Activated naive CD8-positive, alpha-beta T cell treated with anti-CD3 and anti-CD28 coated beads, Interleukin-2, amount 50 U/mL, for 24 hours (primary cell): Measurements from ENCODE around the gene FILIP1.

Source experiments
- ATAC-seq: fragments of 150-1000 bp; cut with Tn5 transposase; one replicate; pipeline ENCODE4 v1.10.0; 2021
- DNase-seq: peaks from one replicate; pipeline ENCODE4 v3.0.0; 2021
- H3K27ac Mint-ChIP-seq: one replicate; pipeline ENCODE4 v1.8.0; 2021; ENCODE audit warnings: mild to moderate bottlenecking, mixed read lengths
- H3K27me3 Mint-ChIP-seq: one replicate; pipeline ENCODE4 v1.8.0; 2021; ENCODE audit warnings: mixed read lengths
- H3K36me3 Mint-ChIP-seq: one replicate; pipeline ENCODE4 v1.8.0; 2021; ENCODE audit warnings: low read depth, mixed read lengths
- H3K4me1 Mint-ChIP-seq: one replicate; pipeline ENCODE4 v1.8.0; 2021; ENCODE audit warnings: mixed read lengths
- H3K4me3 Mint-ChIP-seq: one replicate; pipeline ENCODE4 v1.8.0; 2021; ENCODE audit warnings: mild to moderate bottlenecking, moderate library complexity, mixed read lengths
- H3K9me3 Mint-ChIP-seq: one replicate; pipeline ENCODE4 v1.8.0; 2021; ENCODE audit warnings: mixed read lengths

The FILIP1 gene

DNA sequence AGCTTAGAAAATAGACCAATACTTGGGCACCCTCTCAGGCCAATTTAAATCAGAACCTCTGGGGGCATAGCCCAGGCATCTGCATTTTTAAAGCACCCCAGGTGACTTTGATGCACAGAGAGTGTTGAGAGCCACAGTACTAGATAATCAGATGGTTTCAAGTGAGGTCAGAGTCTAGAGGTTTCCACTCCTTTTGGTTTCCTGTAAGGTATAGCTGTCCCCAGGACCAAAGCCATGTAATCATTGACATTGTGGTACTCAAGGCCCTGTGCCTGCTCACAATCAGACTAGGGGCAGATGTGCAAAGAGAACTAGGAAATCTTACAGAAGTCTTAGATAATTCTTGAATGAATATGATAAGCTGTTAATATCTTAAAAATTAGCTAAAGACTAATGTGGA, 9.1 kb downstream of the FILIP1 start:
- no peaks in the 10 kb centered on the region for H3K9me3 Mint-ChIP-seq
- peaks cover 3% of the 10 kb centered on the region for H3K27me3 Mint-ChIP-seq
- ATAC-seq = no peak
- no peak overlapping the region for H3K4me3 Mint-ChIP-seq
- no peak for DNase-seq
- H3K4me1 Mint-ChIP-seq = no peaks in the 10 kb centered on the region
- no peaks in the 10 kb centered on the region for H3K36me3 Mint-ChIP-seq
- H3K27ac Mint-ChIP-seq = no peak overlapping the region

DNA sequence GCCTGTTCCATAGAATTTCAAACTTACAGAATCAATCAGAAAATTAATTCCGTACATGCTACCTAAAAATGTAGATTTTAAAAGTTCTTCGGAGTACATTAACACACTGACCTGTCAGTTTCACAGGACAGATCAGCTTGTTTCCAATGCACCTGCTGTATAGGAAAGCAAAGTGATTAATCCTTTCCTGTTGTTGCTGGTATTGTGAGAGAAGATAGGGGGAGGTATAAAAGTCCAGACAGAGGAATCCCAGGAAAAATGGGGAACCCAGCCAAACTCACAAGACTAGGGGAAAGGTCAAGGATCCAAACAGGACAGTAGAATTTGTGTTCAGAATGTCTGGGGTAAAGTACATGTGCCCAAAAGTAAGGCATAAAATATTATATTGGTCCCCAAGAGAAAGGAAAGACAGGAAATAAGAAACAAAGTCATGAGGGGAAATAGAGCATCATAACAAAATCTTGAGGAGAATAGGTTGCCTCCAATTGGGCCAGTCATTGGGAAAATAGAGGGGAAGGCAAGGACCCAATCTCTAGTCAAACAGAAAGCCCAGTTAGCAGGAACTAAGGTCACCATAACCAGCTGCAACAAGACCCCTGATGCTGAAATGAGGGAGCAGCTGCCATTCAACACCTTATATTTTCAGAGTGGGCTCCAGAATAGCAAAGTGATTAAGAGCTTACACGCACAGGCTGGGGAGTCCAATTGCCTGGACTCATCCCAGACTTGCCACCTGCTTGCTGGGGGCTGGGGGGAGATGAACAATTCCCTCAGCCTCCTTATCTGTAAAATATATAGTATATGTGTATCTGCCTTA, 10.3 kb downstream of the FILIP1 start:
- Mint-ChIP-seq H3K27me3 (peaks cover 3% of the 10 kb centered on the region), H3K4me3 (no peak overlapping the region), H3K36me3 (no peaks in the 10 kb centered on the region), H3K27ac (no peak overlapping the region), H3K4me1 (no peaks in the 10 kb centered on the region), H3K9me3 (no peaks in the 10 kb centered on the region)
- no peak for DNase-seq
- ATAC-seq = no peak

DNA sequence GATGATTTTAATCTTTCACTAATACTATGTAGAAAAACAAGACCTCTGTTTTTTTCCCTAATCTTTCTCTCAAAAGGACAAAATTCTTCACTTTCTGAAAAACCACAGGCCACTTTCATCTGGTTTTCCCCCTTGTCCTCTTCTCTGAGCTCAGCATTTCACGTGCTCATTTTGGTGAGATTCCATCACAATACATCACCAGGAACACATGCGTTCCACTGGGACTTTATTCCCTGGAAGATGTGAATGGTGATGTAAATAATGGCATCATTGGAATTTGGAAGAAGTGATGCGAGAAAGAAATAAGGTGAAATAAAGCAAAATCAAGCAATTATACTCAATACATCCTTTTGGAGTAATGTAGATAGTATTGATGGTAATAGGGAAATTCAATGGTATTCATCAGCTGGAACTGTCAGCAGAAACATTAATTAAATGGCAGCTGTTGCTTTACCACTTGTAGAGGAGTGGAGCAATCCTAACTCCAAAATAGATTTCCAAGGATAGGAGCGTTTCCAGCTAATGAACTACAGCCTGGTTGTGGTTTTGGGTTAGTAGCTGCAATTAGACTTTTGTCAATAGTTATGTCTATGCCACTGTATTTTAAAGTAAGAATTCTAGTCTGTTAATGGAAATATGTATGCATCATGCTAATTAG, 11.5 kb downstream of the FILIP1 start:
- Mint-ChIP-seq H3K4me3 (no peak overlapping the region), H3K9me3 (no peaks in the 10 kb centered on the region), H3K27ac (no peak overlapping the region), H3K4me1 (no peaks in the 10 kb centered on the region), H3K27me3 (peaks cover 3% of the 10 kb centered on the region), H3K36me3 (no peaks in the 10 kb centered on the region)
- no peak for ATAC-seq
- DNase-seq = no peak

DNA sequence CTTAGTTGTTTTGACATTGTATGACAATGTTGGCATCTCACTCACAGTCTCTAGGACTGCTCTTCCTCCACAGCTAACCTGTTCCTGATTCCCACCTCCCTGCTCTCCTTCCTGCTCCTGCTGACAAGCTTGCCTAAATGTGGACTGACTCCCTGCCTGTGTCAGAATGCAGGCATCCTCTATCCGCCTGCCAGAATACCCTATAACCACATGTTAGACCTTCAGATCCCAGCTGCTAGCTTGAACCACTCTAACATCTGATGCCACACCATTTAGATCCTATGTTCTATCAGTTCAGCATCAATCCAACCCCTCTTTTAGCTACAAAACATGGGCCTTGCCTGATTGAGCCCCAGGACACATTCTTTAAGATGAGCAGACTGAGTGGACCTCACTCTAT, 12.2 kb downstream of the FILIP1 start:
- ATAC-seq = no peak
- DNase-seq = no peak
- Mint-ChIP-seq H3K4me1 (no peaks in the 10 kb centered on the region), H3K36me3 (no peaks in the 10 kb centered on the region), H3K4me3 (no peak overlapping the region), H3K27me3 (peaks cover 6% of the 10 kb centered on the region), H3K9me3 (no peaks in the 10 kb centered on the region), H3K27ac (no peak overlapping the region)

DNA sequence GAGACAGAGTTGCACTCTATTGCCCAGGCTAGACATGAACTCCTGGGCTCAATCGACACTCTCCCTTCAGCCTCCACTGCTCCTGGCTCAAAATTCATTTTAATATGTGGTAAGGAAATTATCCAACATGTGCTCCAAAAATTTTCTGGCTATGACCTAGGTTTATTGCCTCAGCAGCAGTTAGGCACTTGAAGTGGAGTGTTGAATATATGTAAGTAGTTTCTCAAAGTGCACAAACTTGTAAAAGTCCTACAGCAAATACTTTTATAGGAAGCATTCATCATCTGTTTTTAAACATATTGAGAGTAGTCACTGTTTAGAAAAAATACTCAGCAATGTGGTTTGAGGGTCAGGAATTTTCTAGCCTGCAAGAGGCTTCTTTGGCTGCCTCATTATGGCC, 13.2 kb downstream of the FILIP1 start:
- peaks cover 8% of the 10 kb centered on the region for H3K27me3 Mint-ChIP-seq
- no peak for DNase-seq

DNA sequence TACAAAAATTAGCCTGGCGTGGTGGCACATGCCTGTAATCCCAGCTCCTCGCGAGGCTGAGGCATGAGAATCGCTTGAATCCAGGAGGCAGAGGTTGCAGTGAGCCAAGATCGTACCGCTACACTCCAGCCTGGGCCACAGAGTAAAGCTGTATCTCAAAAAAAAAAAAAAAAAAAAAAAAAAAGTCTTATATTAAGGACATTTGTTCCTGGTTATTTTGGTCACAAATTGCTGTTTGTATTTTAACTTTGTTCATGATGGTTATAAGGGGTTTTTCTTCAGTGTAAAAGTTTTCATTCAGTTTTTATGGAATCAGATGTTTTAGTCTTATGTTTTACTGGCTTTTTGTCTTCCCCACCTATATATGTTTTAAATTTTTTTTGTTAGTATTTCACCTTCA, 13.9 kb downstream of the FILIP1 start:
- Mint-ChIP-seq H3K27me3 (peaks cover 5% of the 10 kb centered on the region), H3K36me3 (no peaks in the 10 kb centered on the region), H3K9me3 (no peaks in the 10 kb centered on the region), H3K27ac (no peak overlapping the region), H3K4me1 (no peaks in the 10 kb centered on the region), H3K4me3 (no peak overlapping the region)
- DNase-seq = no peak
- ATAC-seq = no peak

More for the DNA sequence above, 13.2 kb downstream of the FILIP1 start:
- H3K9me3 Mint-ChIP-seq = no peaks in the 10 kb centered on the region
- no peak overlapping the region for H3K4me3 Mint-ChIP-seq
- H3K27ac Mint-ChIP-seq = no peak overlapping the region
- no peak for ATAC-seq
- no peaks in the 10 kb centered on the region for H3K4me1 Mint-ChIP-seq
- no peaks in the 10 kb centered on the region for H3K36me3 Mint-ChIP-seq

DNA sequence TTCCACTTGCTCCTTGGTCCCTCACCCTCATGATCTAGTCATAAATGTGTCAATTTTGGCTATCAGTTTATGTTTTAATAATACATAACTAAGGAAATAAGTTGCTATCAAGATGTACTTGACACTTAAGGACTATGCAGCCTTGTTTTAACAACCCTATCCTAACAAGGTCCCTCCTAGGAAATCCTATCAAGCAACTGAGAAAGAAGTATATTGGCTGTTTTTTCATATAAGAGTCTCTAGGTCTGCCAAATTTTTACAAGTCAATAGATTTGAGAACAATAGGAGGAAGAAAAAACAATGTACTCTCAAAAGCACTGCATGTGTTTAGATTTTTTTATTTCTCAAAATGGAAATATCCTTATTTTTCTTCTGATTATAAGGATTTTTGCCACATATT, 14.7 kb downstream of the FILIP1 start:
- Mint-ChIP-seq H3K9me3 (no peaks in the 10 kb centered on the region), H3K4me1 (no peaks in the 10 kb centered on the region), H3K27ac (no peak overlapping the region), H3K4me3 (no peak overlapping the region), H3K36me3 (no peaks in the 10 kb centered on the region), H3K27me3 (peaks cover 7% of the 10 kb centered on the region)
- DNase-seq (no peak), ATAC-seq (no peak)

DNA sequence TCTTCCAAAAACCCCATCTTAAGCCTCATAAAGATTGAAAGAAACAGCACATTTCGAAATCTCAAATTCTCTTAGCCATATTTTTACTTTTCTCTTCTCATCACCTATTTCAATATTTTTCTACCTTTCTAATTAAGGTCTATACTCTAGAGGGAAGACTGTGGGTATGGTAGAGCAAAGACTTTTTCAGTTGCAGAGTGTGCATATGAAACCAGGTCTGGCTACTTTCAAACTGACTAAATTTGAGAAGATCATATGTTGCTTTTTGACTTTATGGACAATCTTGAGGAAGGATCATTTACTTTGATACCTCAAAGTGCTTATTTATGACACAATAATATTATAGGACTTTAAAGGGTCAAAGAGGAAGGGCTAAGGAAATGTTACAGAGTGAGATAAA, 20.7 kb downstream of the FILIP1 start:
- Mint-ChIP-seq H3K4me3 (no peak overlapping the region), H3K27me3 (peaks cover 12% of the 10 kb centered on the region), H3K36me3 (no peaks in the 10 kb centered on the region), H3K4me1 (no peaks in the 10 kb centered on the region), H3K9me3 (no peaks in the 10 kb centered on the region), H3K27ac (no peak overlapping the region)
- no peak for ATAC-seq
- DNase-seq = no peak

DNA sequence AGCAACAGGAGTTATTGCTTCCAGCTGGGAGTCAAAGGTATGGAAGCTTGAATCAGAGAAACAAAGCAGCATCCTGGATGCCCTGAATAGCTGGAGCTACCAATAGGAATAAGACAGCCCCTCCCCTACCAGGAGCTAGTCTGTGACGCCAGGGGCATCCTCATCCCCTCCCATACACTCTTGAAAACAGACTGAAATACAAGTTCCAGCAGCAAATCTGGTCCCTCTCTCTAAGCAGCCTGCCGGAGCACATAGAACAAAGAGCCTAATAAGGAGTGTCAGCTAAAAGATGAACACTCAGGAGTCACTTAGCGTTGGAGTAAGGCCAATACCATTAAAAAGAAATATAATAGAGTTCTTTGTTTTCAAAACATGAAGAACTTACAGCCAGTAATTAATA, 25.6 kb downstream of the FILIP1 start:
- Mint-ChIP-seq H3K9me3 (peaks cover 8% of the 10 kb centered on the region), H3K4me3 (no peak overlapping the region), H3K27ac (no peak overlapping the region), H3K36me3 (no peaks in the 10 kb centered on the region), H3K4me1 (no peaks in the 10 kb centered on the region), H3K27me3 (peaks cover 8% of the 10 kb centered on the region)
- no peak for DNase-seq
- ATAC-seq = no peak

DNA sequence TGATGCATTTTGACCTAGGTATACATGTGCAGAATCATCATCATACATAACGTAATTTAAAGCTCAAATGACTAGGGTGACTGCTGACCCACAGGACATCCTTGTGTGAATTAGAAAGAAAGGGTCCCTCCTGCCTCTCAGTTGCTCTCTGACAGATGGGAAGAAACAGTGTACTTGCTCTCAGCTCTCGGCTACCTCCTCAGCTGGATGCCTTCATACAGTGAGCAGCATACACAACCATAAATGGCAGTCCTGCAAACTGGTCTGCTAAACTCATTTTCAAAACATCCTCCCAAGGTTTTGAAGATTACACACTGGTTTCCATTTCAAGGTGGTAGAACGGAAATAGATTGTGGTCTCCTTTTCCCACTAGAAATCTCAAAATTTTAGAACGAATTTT, 26.3 kb downstream of the FILIP1 start:
- ATAC-seq (no peak), DNase-seq (no peak)
- Mint-ChIP-seq H3K27ac (no peak overlapping the region), H3K9me3 (peaks cover 8% of the 10 kb centered on the region), H3K4me1 (no peaks in the 10 kb centered on the region), H3K27me3 (peaks cover 5% of the 10 kb centered on the region), H3K36me3 (no peaks in the 10 kb centered on the region), H3K4me3 (no peak overlapping the region)

DNA sequence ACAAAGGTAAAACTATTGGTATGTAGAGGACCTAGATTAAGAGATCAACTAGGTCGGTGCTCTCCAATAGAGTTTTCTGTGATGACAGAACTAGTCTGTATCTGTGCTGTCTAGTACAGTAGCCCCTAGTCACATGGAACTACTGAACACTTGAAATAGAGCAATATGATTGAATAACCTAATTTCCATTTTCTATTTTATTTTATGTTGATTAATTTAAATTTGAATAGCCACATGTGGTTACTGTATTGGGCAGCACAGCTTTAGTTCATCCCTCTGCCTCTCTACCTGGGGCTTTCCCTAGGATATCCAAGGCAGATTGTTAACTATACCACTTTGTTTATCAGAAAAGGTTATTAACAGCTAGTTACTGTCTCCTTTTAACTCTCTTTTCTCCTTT, 27.0 kb downstream of the FILIP1 start:
- H3K27ac Mint-ChIP-seq = no peak overlapping the region
- H3K36me3 Mint-ChIP-seq = no peaks in the 10 kb centered on the region
- H3K4me3 Mint-ChIP-seq = no peak overlapping the region
- H3K9me3 Mint-ChIP-seq = peaks cover 8% of the 10 kb centered on the region
- no peak for DNase-seq
- peaks cover 6% of the 10 kb centered on the region for H3K27me3 Mint-ChIP-seq
- H3K4me1 Mint-ChIP-seq = no peaks in the 10 kb centered on the region
- no peak for ATAC-seq

DNA sequence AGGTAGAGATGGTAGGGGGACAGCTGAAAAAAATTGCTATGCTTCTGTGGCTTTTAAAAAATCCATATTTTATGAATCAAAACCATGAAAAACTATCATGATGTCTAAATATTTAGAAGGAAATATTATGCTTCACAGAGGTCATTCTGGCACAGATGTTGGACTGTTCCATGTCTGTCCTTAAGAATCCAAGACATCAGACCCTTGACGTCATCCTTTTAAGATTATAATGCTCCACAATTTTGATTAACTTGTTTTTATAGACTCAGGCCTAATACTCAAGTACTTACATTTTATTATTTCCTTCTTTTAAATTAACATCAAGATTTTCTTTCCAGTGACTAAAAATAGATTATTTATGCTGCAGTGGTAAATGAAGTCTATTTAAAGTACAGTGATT, 29.7 kb downstream of the FILIP1 start:
- Mint-ChIP-seq H3K27ac (no peak overlapping the region), H3K4me3 (no peak overlapping the region), H3K27me3 (peaks cover 7% of the 10 kb centered on the region), H3K36me3 (no peaks in the 10 kb centered on the region), H3K9me3 (peaks cover 8% of the 10 kb centered on the region), H3K4me1 (no peaks in the 10 kb centered on the region)
- no peak for ATAC-seq
- no peak for DNase-seq

DNA sequence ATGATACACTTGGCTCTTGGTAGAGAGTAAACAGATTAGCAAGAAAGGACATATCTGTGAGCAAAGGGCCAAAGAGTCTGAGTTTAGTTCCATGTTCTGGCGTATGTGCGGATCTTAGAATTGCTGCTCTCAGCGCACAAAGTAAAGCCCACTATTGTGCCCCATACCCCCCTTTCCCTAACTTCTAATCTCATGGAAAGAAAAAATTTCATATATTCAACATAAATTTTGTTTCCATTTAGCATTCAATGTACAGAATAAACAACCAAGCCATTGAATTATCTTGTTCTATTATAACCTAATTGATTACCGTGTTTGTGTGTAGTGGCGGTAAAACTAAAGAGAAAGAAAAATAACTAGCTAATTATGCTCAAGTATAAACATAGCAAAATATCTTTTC, 30.5 kb downstream of the FILIP1 start:
- no peak overlapping the region for H3K4me3 Mint-ChIP-seq
- no peaks in the 10 kb centered on the region for H3K4me1 Mint-ChIP-seq
- no peak for ATAC-seq

DNA sequence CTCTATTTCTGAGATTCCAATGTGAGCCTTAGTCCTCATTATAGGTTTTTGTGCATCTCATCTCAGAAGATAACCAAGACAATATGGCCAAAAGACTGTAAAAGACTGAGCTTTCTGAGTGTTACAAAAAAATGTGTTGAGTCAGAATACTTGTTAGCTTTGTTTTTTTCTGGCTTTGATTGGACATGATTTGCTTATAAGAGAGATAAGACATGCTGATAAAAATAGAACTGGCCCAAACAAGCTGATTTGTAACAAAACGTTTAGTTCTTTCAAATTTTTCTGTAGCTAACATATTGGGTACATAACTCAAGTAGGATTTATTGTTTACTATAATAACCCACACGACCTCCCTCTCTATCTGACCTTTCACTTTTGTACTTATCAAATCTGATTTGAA, 32.9 kb downstream of the FILIP1 start:
- no peak for DNase-seq
- no peak for ATAC-seq
- H3K36me3 Mint-ChIP-seq = no peaks in the 10 kb centered on the region
- H3K27me3 Mint-ChIP-seq = peaks cover 5% of the 10 kb centered on the region
- H3K27ac Mint-ChIP-seq = no peak overlapping the region
- H3K4me3 Mint-ChIP-seq = no peak overlapping the region
- no peaks in the 10 kb centered on the region for H3K9me3 Mint-ChIP-seq
- no peaks in the 10 kb centered on the region for H3K4me1 Mint-ChIP-seq

More for the DNA sequence above, 30.5 kb downstream of the FILIP1 start:
- Mint-ChIP-seq H3K36me3 (no peaks in the 10 kb centered on the region), H3K27me3 (peaks cover 7% of the 10 kb centered on the region), H3K27ac (no peak overlapping the region), H3K9me3 (peaks cover 8% of the 10 kb centered on the region)
- no peak for DNase-seq

DNA sequence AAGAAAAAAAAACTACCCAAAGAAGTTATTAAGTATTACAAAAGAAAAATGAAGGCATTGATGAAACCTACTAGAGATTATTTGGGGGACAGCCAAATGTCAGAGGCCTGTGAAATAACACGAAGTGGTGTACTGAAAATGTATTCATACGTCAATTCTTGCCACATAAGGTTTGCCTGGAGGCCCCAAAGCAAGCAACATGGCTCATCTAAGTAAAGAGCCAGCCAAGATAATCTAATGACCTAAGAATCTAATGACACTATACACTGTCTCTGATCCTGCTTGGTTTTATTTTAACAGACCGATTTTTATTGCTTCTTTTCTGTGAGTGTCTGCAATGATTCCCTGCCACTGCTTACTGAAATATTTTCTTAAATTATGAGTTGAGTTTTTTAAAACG, 34.7 kb downstream of the FILIP1 start:
- no peaks in the 10 kb centered on the region for H3K4me1 Mint-ChIP-seq
- H3K36me3 Mint-ChIP-seq = no peaks in the 10 kb centered on the region
- no peak overlapping the region for H3K27ac Mint-ChIP-seq
- ATAC-seq (no peak), DNase-seq (no peak)
- no peaks in the 10 kb centered on the region for H3K9me3 Mint-ChIP-seq
- H3K4me3 Mint-ChIP-seq = no peak overlapping the region
- peaks cover 4% of the 10 kb centered on the region for H3K27me3 Mint-ChIP-seq
